ENCODE data around the gene COL28A1.
A peak's percentile ranks its signal among the peaks of the same experiment; 100 is the strongest.
"Not testable (repeated sequence)": the region's sequence is repeated elsewhere in the genome, so short reads cannot be mapped to it uniquely, and the experiment has no call there.

Gene COL28A1

GRCh38 chr7:7395785-7396184, 139.9 kb downstream of the COL28A1 start:
- CTCF ChIA-PET: interaction anchor here (1.3 kb wide), 1 partner anchor 10 kb away, joined by 6 read pairs; no protein-coding TSS in a partner anchor

GRCh38 chr7:7388164-7388563, 147.5 kb downstream of the COL28A1 start:
- H3K36me3 ChIP-seq (ENCODE audit: control insufficient read depth in 2 of 2, insufficient read depth in 1 of 2, low read length in 2 of 2); H3K4me1 ChIP-seq (ENCODE audit: control insufficient read depth, insufficient read depth, low read length); H3K27ac ChIP-seq (ENCODE audit: extremely low read depth, low read depth, low read length); H3K9me3 ChIP-seq (ENCODE audit: control insufficient read depth, insufficient read depth, low read depth, low read length); H3K4me3 ChIP-seq (ENCODE audit: low read depth, low read length); CTCF ChIA-PET; POLR2A ChIA-PET: not testable (repeated sequence)
- TF ChIP-seq ZNF146 (tag by site-specific recombination; IDR thresholded peaks at IDR 0.05): peak; percentile 86

More at GRCh38 chr7:7395785-7396184, 139.9 kb downstream of the COL28A1 start:
- Histone ChIP-seq H3K4me1 (ENCODE audit: control insufficient read depth, insufficient read depth, low read length) (no peaks in the 10 kb centered on the region), H3K4me3 (ENCODE audit: low read depth, low read length) (no peak overlapping the region), H3K36me3 (ENCODE audit: control insufficient read depth in 2 of 2, insufficient read depth in 1 of 2, low read length in 2 of 2) (no peaks in the 10 kb centered on the region), H3K27ac (ENCODE audit: extremely low read depth, low read depth, low read length) (no peak overlapping the region), H3K9me3 (ENCODE audit: control insufficient read depth, insufficient read depth, low read depth, low read length) (no peaks in the 10 kb centered on the region)
- no peak for TF ChIP-seq ZNF473 (tag by site-specific recombination; IDR thresholded peaks at IDR 0.05)
- POLR2A ChIA-PET: no interaction called here

- ChIA-PET CTCF (interaction anchor here (0.6 to 1.6 kb wide), 3 partner anchors 10 to 609 kb away, joined by 3 to 6 read pairs (median 3); no protein-coding TSS in a partner anchor), POLR2A (no interaction called here)
- no peak overlapping the region for H3K4me3 ChIP-seq (ENCODE audit: low read depth, low read length)
- no peak overlapping the region for H3K27ac ChIP-seq (ENCODE audit: extremely low read depth, low read depth, low read length)
- H3K4me1 ChIP-seq (ENCODE audit: control insufficient read depth, insufficient read depth, low read length): no peaks in the 10 kb centered on the region
- no peaks in the 10 kb centered on the region for H3K36me3 ChIP-seq (ENCODE audit: control insufficient read depth in 2 of 2, insufficient read depth in 1 of 2, low read length in 2 of 2)
- H3K9me3 ChIP-seq (ENCODE audit: control insufficient read depth, insufficient read depth, low read depth, low read length): no peaks in the 10 kb centered on the region
- TF ChIP-seq ZNF292 (tag by site-specific recombination; IDR thresholded peaks at IDR 0.05; ENCODE audit: borderline replicate concordance, low read depth): no peak
- no peak for TF ChIP-seq PRDM2 (tag by site-specific recombination; IDR thresholded peaks at IDR 0.05; ENCODE audit: borderline replicate concordance)
- TF ChIP-seq INSM2 (tag by site-specific recombination; IDR thresholded peaks at IDR 0.05): no peak
- TF ChIP-seq ZNF518A (tag by site-specific recombination; conservative IDR thresholded peaks at IDR 0.05; ENCODE audit: low read depth): no peak
- no peak for TF ChIP-seq ZNF623 (tag by site-specific recombination; IDR thresholded peaks at IDR 0.05)
- no peak for TF ChIP-seq ZFP69B (tag by site-specific recombination; IDR thresholded peaks at IDR 0.05)
- TF ChIP-seq KLF9 (tag by site-specific recombination; IDR thresholded peaks at IDR 0.05; ENCODE audit: low read depth): no peak
- no peak for TF ChIP-seq ZNF202 (tag by site-specific recombination; IDR thresholded peaks at IDR 0.05; ENCODE audit: borderline replicate concordance)
- no peak for TF ChIP-seq ZNF776 (tag by site-specific recombination; IDR thresholded peaks at IDR 0.05; ENCODE audit: borderline replicate concordance)
- no peak for TF ChIP-seq ZNF146 (tag by site-specific recombination; IDR thresholded peaks at IDR 0.05)
- TF ChIP-seq ZNF544 (tag by site-specific recombination; IDR thresholded peaks at IDR 0.05): no peak
- TF ChIP-seq ZNF610 (tag by site-specific recombination; IDR thresholded peaks at IDR 0.05; ENCODE audit: borderline replicate concordance): no peak
- TF ChIP-seq TCF7L2 (IDR thresholded peaks at IDR 0.05; ENCODE audit: borderline replicate concordance, low read depth, low read length): no peak
- TF ChIP-seq ZNF596 (tag by site-specific recombination; IDR thresholded peaks at IDR 0.05): no peak
- TF ChIP-seq ZNF785 (tag by site-specific recombination; IDR thresholded peaks at IDR 0.05): no peak
- no peak for TF ChIP-seq ZNF560 (tag by site-specific recombination; IDR thresholded peaks at IDR 0.05; ENCODE audit: borderline replicate concordance)
- TF ChIP-seq BCL11B (tag by site-specific recombination; IDR thresholded peaks at IDR 0.05; ENCODE audit: low read depth): no peak
- TF ChIP-seq ZNF132 (tag by site-specific recombination; IDR thresholded peaks at IDR 0.05; ENCODE audit: borderline replicate concordance): no peak
Measured at GRCh38 chr7:7385421-7385820, 150.3 kb downstream of the COL28A1 start.
